Esophagus muscularis mucosa (tissue), 4 donors: ENCODE results near the gene POLR3B. TPM values are rescaled to one million over a fixed set of nuclear protein-coding genes. Genes with fewer than 3 reads are reported as not detected.

Experiments
- DNase-seq: peaks from one replicate; pipeline ENCODE4 v3.0.0-alpha.2; 2017; ENCODE audit errors: extremely low spot score
- H3K27ac ChIP-seq, 4 donors: fragments of 200-600 bp; sonication (generic); replicated peaks in 1 of 4; 1 replicate in 3 of 4; 2 replicates in 1 of 4; pipeline ENCODE4 v1.5.1; 2016 to 2019; ENCODE audit warnings: mild to moderate bottlenecking in 1 of 4
- H3K27me3 ChIP-seq, 4 donors: fragments of 200-600 bp; sonication (generic); one replicate each; pipeline versions ENCODE4 v1.5.1 to v1.6.0; 2016 to 2019
- H3K36me3 ChIP-seq, 4 donors: fragments of 200-600 bp; sonication (generic); one replicate each; pipeline ENCODE4 v1.5.1; 2016 to 2019
- H3K4me1 ChIP-seq, 4 donors: fragments of 200-600 bp; sonication (generic); one replicate each; pipeline ENCODE4 v1.5.1; 2016 to 2019
- H3K4me3 ChIP-seq, 4 donors: fragments of 200-600 bp; sonication (generic); 1 replicate in 2 of 4; 2 replicates in 2 of 4; pipeline ENCODE4 v1.5.1; 2016 to 2019; ENCODE audit warnings: mild to moderate bottlenecking in 4 of 4, moderate library complexity in 1 of 4
- H3K9me3 ChIP-seq, 4 donors: fragments of 200-600 bp; sonication (generic); 1 replicate in 3 of 4; 2 replicates in 1 of 4; pipeline ENCODE4 v1.5.1; 2016 to 2019
- CTCF ChIP-seq, 3 experiments: fragments of 200-600 bp in 2 of 3; fragments of 450-650 bp in 1 of 3; sonication (generic) in 2 of 3; IDR thresholded peaks; one replicate each; pipeline ENCODE4 v1.5.1; 2017 to 2019; ENCODE audit warnings: antibody characterized with exemption in 3 of 3, mild to moderate bottlenecking in 2 of 3, moderate library complexity in 1 of 3
- EP300 ChIP-seq: sonication (generic); formaldehyde crosslinking; IDR thresholded peaks from one replicate; pipeline ENCODE4 v1.6.1; 2017; ENCODE audit warnings: antibody characterized with exemption
- POLR2A ChIP-seq: fragments of 450-650 bp; IDR thresholded peaks from one replicate; pipeline ENCODE4 v1.6.1; 2017; ENCODE audit warnings: antibody characterized with exemption, moderate library complexity, mild to moderate bottlenecking, low read depth
- POLR2AphosphoS5 ChIP-seq, 2 donors: sonication (generic); formaldehyde crosslinking; IDR thresholded peaks; one replicate each; pipeline ENCODE4 v1.6.1; 2017; ENCODE audit warnings: antibody characterized with exemption in 2 of 2
- WGBS: methylation state at CpG from one replicate; pipeline ENCODE4 v1.1.5; 2018; 5-methylcytosine and 5-hydroxymethylcytosine counted together
- intact Hi-C: fragments of 100-400 bp; cut with DNase I; formaldehyde crosslinking; loops from one replicate; pipeline ENCODE4 v1.15.1; 2023
- total RNA-seq, 4 donors: library from RNA; depleted of rRNA; stranded (reverse); fragments of >200 nt; gene quantifications; one replicate each; pipeline versions ENCODE4 v1.1.0 to v1.2.1, GENCODE V29; 2016

POLR3B gene
- total RNA-seq, 4 donors from 2014 or later, result 4.2 to 6.1 (median 5.3) TPM

- intact Hi-C loops, result no loop called here
- no peaks in the 10 kb centered on the region for H3K9me3 ChIP-seq
- no peak overlapping the region for H3K4me3 ChIP-seq
- no peaks in the 10 kb centered on the region for H3K27me3 ChIP-seq
- DNase-seq, result no peak
- H3K4me1 ChIP-seq, result no peaks in the 10 kb centered on the region
- H3K36me3 ChIP-seq, result peaks cover 0 to 5% (median 0%) of the 10 kb centered on the region in 4 donors
- TF ChIP-seq CTCF (IDR thresholded peaks at IDR 0.05) (no peak), POLR2A (no peak), EP300 (no peak), POLR2AphosphoS5 (IDR thresholded peaks at IDR 0.05) (no peak)
- 95% methylated on average over 6 of the region's 6 CpGs for WGBS
- no peak overlapping the region for H3K27ac ChIP-seq
Measured at GRCh38 chr12:106481246-106481645, 123.7 kb downstream of the POLR3B start.

GRCh38 chr12:106487664-106488063, 130.1 kb downstream of the POLR3B start:
- no peak overlapping the region for H3K27ac ChIP-seq
- intact Hi-C loops, result no loop called here
- H3K9me3 ChIP-seq, result no peaks in the 10 kb centered on the region
- H3K36me3 ChIP-seq, result no peaks in the 10 kb centered on the region
- no peaks in the 10 kb centered on the region for H3K27me3 ChIP-seq
- TF ChIP-seq CTCF (IDR thresholded peaks at IDR 0.05), result no peak
- DNase-seq, result no peak
- no peaks in the 10 kb centered on the region for H3K4me1 ChIP-seq
- 98% methylated on average over 5 of the region's 5 CpGs for WGBS
- no peak overlapping the region for H3K4me3 ChIP-seq

GRCh38 chr12:106488884-106489283, 131.3 kb downstream of the POLR3B start:
- TF ChIP-seq EP300 (no peak), CTCF (IDR thresholded peaks at IDR 0.05) (no peak), POLR2A (no peak), POLR2AphosphoS5 (IDR thresholded peaks at IDR 0.05) (no peak)
- 90% methylated on average over 3 of the region's 3 CpGs for WGBS
- Histone ChIP-seq H3K9me3 (no peaks in the 10 kb centered on the region), H3K4me1 (no peaks in the 10 kb centered on the region), H3K27ac (no peak overlapping the region), H3K4me3 (no peak overlapping the region), H3K36me3 (no peaks in the 10 kb centered on the region), H3K27me3 (no peaks in the 10 kb centered on the region)
- no peak for DNase-seq
- intact Hi-C loops, result no loop called here

- Histone ChIP-seq H3K27ac (no peak overlapping the region), H3K4me1 (no peaks in the 10 kb centered on the region), H3K27me3 (no peaks in the 10 kb centered on the region), H3K36me3 (no peaks in the 10 kb centered on the region), H3K4me3 (no peak overlapping the region), H3K9me3 (no peaks in the 10 kb centered on the region)
- intact Hi-C loops, result no loop called here
- 91% methylated on average over 5 of the region's 5 CpGs for WGBS
- no peak for DNase-seq
- TF ChIP-seq CTCF (IDR thresholded peaks at IDR 0.05), result no peak
- TF ChIP-seq EP300, result no peak
- no peak for TF ChIP-seq POLR2AphosphoS5 (IDR thresholded peaks at IDR 0.05)
- TF ChIP-seq POLR2A, result no peak
Measured at GRCh38 chr12:106490264-106490663, 132.7 kb downstream of the POLR3B start.

GRCh38 chr12:106492857-106493256, 135.3 kb downstream of the POLR3B start:
- H3K27ac ChIP-seq, result no peak overlapping the region
- H3K4me1 ChIP-seq, result no peaks in the 10 kb centered on the region
- H3K4me3 ChIP-seq, result no peak overlapping the region
- H3K27me3 ChIP-seq, result no peaks in the 10 kb centered on the region
- no peaks in the 10 kb centered on the region for H3K9me3 ChIP-seq
- DNase-seq, result no peak
- intact Hi-C loops, result no loop called here
- peaks cover 0 to 21% (median 10%) of the 10 kb centered on the region in 4 donors for H3K36me3 ChIP-seq
- TF ChIP-seq POLR2A, result no peak
- no peak for TF ChIP-seq POLR2AphosphoS5 (IDR thresholded peaks at IDR 0.05)
- TF ChIP-seq CTCF (IDR thresholded peaks at IDR 0.05), result no peak
- TF ChIP-seq EP300, result no peak
- 93% methylated on average over 2 of the region's 2 CpGs for WGBS
